ENCODE measurements around the gene GRIN2B. TPM values are rescaled to one million over a fixed set of nuclear protein-coding genes. Genes with fewer than 3 reads are reported as not detected.

The GRIN2B gene
- total and polyA plus RNA-seq, 2 donors (not counting 1 experiment from before 2014, with no cell fraction given), result under 0.01 TPM; not detected in 1

- DNase-seq (ENCODE audit: low read depth in 2 of 2), result no peak
- no peak overlapping the region for H3K4me3 ChIP-seq (replicated peaks in 1 of 4; ENCODE audit: control extremely low read depth in 1 of 4, insufficient read depth in 1 of 4, low read depth in 3 of 4, low read length in 4 of 4)
- no peak overlapping the region for H2AFZ ChIP-seq (ENCODE audit: low read length)
- no peak overlapping the region for H3K27ac ChIP-seq (ENCODE audit: insufficient read depth, low read length)
- H3K9ac ChIP-seq (ENCODE audit: insufficient read depth, low read length), result no peak overlapping the region
- H3K9me3 ChIP-seq (ENCODE audit: control insufficient read depth, insufficient read depth, low read depth, low read length), result no peaks in the 10 kb centered on the region
- H3K4me1 ChIP-seq (ENCODE audit: control insufficient read depth, extremely low read depth, insufficient read depth, low read length), result no peaks in the 10 kb centered on the region
- H4K20me1 ChIP-seq (ENCODE audit: control insufficient read depth, extremely low read depth, insufficient read depth, low read length), result no peaks in the 10 kb centered on the region
- TF ChIP-seq CTCF (conservative IDR thresholded peaks at IDR 0.05 in 1 of 2, IDR thresholded peaks at IDR 0.05 in 1 of 2; ENCODE audit: low read depth in 1 of 2, low read length in 2 of 2) (no peak), EZH2 (IDR thresholded peaks at IDR 0.05; ENCODE audit: low read length, missing control alignments) (no peak)
- no peak overlapping the region for H3K4me2 ChIP-seq (ENCODE audit: extremely low read depth, insufficient read depth, low read length)
- no peaks in the 10 kb centered on the region for H3K27me3 ChIP-seq (ENCODE audit: control insufficient read depth, insufficient read depth, low read length)
- no peaks in the 10 kb centered on the region for H3K36me3 ChIP-seq (ENCODE audit: control insufficient read depth, insufficient read depth, low read length)
- no peaks in the 10 kb centered on the region for H3K79me2 ChIP-seq (ENCODE audit: control insufficient read depth, insufficient read depth, low read length)
Observed at GRCh38 chr12:14018080-14018479, 36.7 kb upstream of the GRIN2B start.

- Histone ChIP-seq H3K27me3 (ENCODE audit: control insufficient read depth, insufficient read depth, low read length) (no peaks in the 10 kb centered on the region), H2AFZ (ENCODE audit: low read length) (no peak overlapping the region), H3K4me3 (replicated peaks in 1 of 4; ENCODE audit: control extremely low read depth in 1 of 4, insufficient read depth in 1 of 4, low read depth in 3 of 4, low read length in 4 of 4) (no peak overlapping the region), H3K27ac (ENCODE audit: insufficient read depth, low read length) (no peak overlapping the region), H3K4me1 (ENCODE audit: control insufficient read depth, extremely low read depth, insufficient read depth, low read length) (no peaks in the 10 kb centered on the region), H3K79me2 (ENCODE audit: control insufficient read depth, insufficient read depth, low read length) (no peaks in the 10 kb centered on the region), H3K36me3 (ENCODE audit: control insufficient read depth, insufficient read depth, low read length) (no peaks in the 10 kb centered on the region), H3K4me2 (ENCODE audit: extremely low read depth, insufficient read depth, low read length) (no peak overlapping the region), H3K9me3 (ENCODE audit: control insufficient read depth, insufficient read depth, low read depth, low read length) (no peaks in the 10 kb centered on the region), H3K9ac (ENCODE audit: insufficient read depth, low read length) (no peak overlapping the region), H4K20me1 (ENCODE audit: control insufficient read depth, extremely low read depth, insufficient read depth, low read length) (no peaks in the 10 kb centered on the region)
- no peak for DNase-seq (ENCODE audit: low read depth in 2 of 2)
- TF ChIP-seq CTCF (conservative IDR thresholded peaks at IDR 0.05 in 1 of 2, IDR thresholded peaks at IDR 0.05 in 1 of 2; ENCODE audit: low read depth in 1 of 2, low read length in 2 of 2) (no peak), EZH2 (IDR thresholded peaks at IDR 0.05; ENCODE audit: low read length, missing control alignments) (no peak)
Observed at GRCh38 chr12:14010989-14011388, 29.6 kb upstream of the GRIN2B start.

- H3K36me3 ChIP-seq (ENCODE audit: control insufficient read depth, insufficient read depth, low read length), result no peaks in the 10 kb centered on the region
- H4K20me1 ChIP-seq (ENCODE audit: control insufficient read depth, extremely low read depth, insufficient read depth, low read length), result no peaks in the 10 kb centered on the region
- no peak overlapping the region for H3K4me2 ChIP-seq (ENCODE audit: extremely low read depth, insufficient read depth, low read length)
- H3K9ac ChIP-seq (ENCODE audit: insufficient read depth, low read length), result no peak overlapping the region
- H3K4me1 ChIP-seq (ENCODE audit: control insufficient read depth, extremely low read depth, insufficient read depth, low read length), result no peaks in the 10 kb centered on the region
- no peak overlapping the region for H3K27ac ChIP-seq (ENCODE audit: insufficient read depth, low read length)
- no peak overlapping the region for H3K4me3 ChIP-seq (replicated peaks in 1 of 4; ENCODE audit: control extremely low read depth in 1 of 4, insufficient read depth in 1 of 4, low read depth in 3 of 4, low read length in 4 of 4)
- DNase-seq (ENCODE audit: low read depth in 2 of 2), result no peak
- H2AFZ ChIP-seq (ENCODE audit: low read length), result no peak overlapping the region
- no peaks in the 10 kb centered on the region for H3K27me3 ChIP-seq (ENCODE audit: control insufficient read depth, insufficient read depth, low read length)
- no peak for TF ChIP-seq EZH2 (IDR thresholded peaks at IDR 0.05; ENCODE audit: low read length, missing control alignments)
- no peak for TF ChIP-seq CTCF (conservative IDR thresholded peaks at IDR 0.05 in 1 of 2, IDR thresholded peaks at IDR 0.05 in 1 of 2; ENCODE audit: low read depth in 1 of 2, low read length in 2 of 2)
- no peaks in the 10 kb centered on the region for H3K79me2 ChIP-seq (ENCODE audit: control insufficient read depth, insufficient read depth, low read length)
- H3K9me3 ChIP-seq (ENCODE audit: control insufficient read depth, insufficient read depth, low read depth, low read length), result no peaks in the 10 kb centered on the region
Observed at GRCh38 chr12:14007639-14008038, 26.2 kb upstream of the GRIN2B start.

Measured in fibroblast of lung (primary cell).